ENCODE results near the gene BRD3.

The BRD3 gene

DNA sequence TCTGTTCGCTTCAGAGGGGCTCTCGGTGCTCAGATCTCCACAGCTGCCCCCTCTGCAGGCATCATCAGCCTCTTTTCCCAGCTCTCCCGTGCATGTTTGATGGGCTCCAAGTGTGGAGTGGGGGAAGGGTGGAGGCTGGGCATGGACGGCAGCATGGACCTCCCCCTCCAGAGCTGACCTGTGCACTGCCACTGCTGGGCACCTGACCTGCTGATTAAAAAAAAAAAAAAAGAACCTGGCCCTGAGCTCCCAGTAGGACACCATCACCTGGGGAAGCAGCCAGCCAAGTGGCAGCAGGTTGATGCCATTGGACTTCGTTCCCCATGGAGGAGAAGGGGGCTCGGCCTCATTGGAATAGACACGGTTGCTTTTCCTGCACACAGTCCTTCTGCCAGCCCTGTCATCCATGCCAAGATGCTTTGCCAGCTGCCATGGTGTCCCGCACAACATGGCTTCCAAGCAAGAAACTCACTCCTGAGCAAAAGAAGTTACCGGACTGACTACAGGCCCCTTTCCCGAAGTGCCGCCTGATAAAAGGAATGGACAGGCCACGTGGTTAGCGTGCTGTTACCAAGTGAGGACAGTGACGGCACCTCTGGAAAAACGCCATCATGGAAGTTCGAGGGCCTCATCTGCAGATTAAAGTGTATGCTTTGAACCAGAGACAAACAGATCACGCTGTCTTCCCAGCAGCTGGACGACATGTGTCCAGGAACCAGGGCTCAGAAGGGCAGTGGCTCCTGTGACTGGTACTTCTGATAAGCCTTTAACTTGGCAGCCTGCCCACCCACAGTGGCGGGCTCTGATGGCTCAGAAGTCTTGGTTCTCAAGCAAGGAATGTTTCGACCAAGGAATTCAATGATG lies 57.3 kb downstream of the BRD3 start:
- H3K4me2 ChIP-seq (ENCODE audit: low read depth, low read length, poor library complexity, severe bottlenecking): no peak overlapping the region
- no peak overlapping the region for H3K4me3 ChIP-seq (ENCODE audit: low read length, poor library complexity, severe bottlenecking)
- no peak overlapping the region for H2AFZ ChIP-seq (ENCODE audit: low read length)
- H3K79me2 ChIP-seq (ENCODE audit: insufficient read depth, low read length): no peaks in the 10 kb centered on the region
- no peaks in the 10 kb centered on the region for H3K4me1 ChIP-seq (ENCODE audit: insufficient read depth, low read length, poor library complexity, severe bottlenecking)
- no peaks in the 10 kb centered on the region for H3K27me3 ChIP-seq (ENCODE audit: insufficient read depth, low read length, poor library complexity, severe bottlenecking)
- H3K9me3 ChIP-seq (ENCODE audit: insufficient read depth, low read depth, low read length): peaks cover 5% of the 10 kb centered on the region; the same call in 1 of the 2 replicates
- no peaks in the 10 kb centered on the region for H3K36me3 ChIP-seq (ENCODE audit: insufficient read depth, low read length)
- H3K9ac ChIP-seq (ENCODE audit: low read depth, low read length, poor library complexity, severe bottlenecking): no peak overlapping the region
- TF ChIP-seq CTCF (conservative IDR thresholded peaks at IDR 0.05; ENCODE audit: low read length): no peak
- H3K9me2 ChIP-seq (replicated peaks; ENCODE audit: low read depth, low read length): no peaks in the 10 kb centered on the region
- no peaks in the 10 kb centered on the region for H3F3A ChIP-seq (ENCODE audit: low read depth)
- H4K20me1 ChIP-seq (ENCODE audit: insufficient read depth, low read length, poor library complexity, severe bottlenecking): no peaks in the 10 kb centered on the region

DNA sequence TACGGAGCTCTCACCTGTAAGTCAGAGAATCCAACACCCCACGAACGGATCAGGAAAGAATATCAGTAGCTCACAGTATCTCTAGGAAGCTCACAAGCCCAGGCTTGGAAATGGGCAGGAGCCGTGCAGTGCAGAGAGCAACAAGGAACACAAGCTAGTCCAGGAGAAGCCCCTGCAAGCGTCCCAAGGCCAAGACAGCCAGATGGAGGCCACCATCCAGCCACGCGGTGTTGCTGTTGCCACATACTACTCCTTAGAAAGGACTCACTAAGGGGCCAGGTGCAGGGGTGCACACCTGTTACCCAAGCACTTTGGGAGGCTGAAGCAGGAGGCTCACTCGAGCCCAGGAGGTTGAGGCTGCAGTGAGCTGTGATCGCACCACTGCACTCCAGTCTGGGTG lies 60.3 kb downstream of the BRD3 start:
- no peak overlapping the region for H2AFZ ChIP-seq (ENCODE audit: low read length)

DNA sequence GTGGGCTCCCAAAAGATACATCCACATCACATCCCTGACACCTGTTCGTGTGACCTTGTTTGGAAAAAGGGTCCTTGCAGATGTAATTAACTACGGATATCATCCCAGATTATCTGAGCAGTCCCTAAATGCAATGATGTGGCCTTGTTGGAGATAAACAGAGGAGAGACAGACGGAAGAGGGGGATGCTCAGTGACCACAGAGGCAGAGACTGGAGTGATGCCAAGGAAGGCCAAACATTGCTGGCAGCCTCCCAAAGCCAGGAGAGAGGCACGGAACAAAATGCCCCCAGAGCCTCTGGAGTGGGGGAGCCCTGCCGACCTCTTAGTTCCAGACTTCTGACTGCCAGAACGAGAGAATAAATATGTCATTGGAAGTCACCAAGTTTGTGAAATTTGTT lies 60.7 kb downstream of the BRD3 start:
- Histone ChIP-seq H3K79me2 (ENCODE audit: insufficient read depth, low read length) (no peaks in the 10 kb centered on the region), H3K9me2 (replicated peaks; ENCODE audit: low read depth, low read length) (no peaks in the 10 kb centered on the region), H4K20me1 (ENCODE audit: insufficient read depth, low read length, poor library complexity, severe bottlenecking) (no peaks in the 10 kb centered on the region), H3K27me3 (ENCODE audit: insufficient read depth, low read length, poor library complexity, severe bottlenecking) (no peaks in the 10 kb centered on the region), H3F3A (ENCODE audit: low read depth) (no peaks in the 10 kb centered on the region), H3K4me1 (ENCODE audit: insufficient read depth, low read length, poor library complexity, severe bottlenecking) (no peaks in the 10 kb centered on the region), H2AFZ (ENCODE audit: low read length) (no peak overlapping the region), H3K9ac (ENCODE audit: low read depth, low read length, poor library complexity, severe bottlenecking) (no peak overlapping the region), H3K36me3 (ENCODE audit: insufficient read depth, low read length) (no peaks in the 10 kb centered on the region), H3K4me3 (ENCODE audit: low read length, poor library complexity, severe bottlenecking) (no peak overlapping the region), H3K4me2 (ENCODE audit: low read depth, low read length, poor library complexity, severe bottlenecking) (no peak overlapping the region), H3K9me3 (ENCODE audit: insufficient read depth, low read depth, low read length) (peaks cover 5% of the 10 kb centered on the region; the same call in 1 of the 2 replicates)
- TF ChIP-seq CTCF (conservative IDR thresholded peaks at IDR 0.05; ENCODE audit: low read length) (no peak), EZH2phosphoT487 (IDR thresholded peaks at IDR 0.05; ENCODE audit: borderline replicate concordance) (no peak)

More for the DNA sequence above, 60.3 kb downstream of the BRD3 start:
- H3K4me1 ChIP-seq (ENCODE audit: insufficient read depth, low read length, poor library complexity, severe bottlenecking): no peaks in the 10 kb centered on the region
- peaks cover 5% of the 10 kb centered on the region; the same call in 1 of the 2 replicates for H3K9me3 ChIP-seq (ENCODE audit: insufficient read depth, low read depth, low read length)
- H3K9me2 ChIP-seq (replicated peaks; ENCODE audit: low read depth, low read length): no peaks in the 10 kb centered on the region
- H3K4me2 ChIP-seq (ENCODE audit: low read depth, low read length, poor library complexity, severe bottlenecking): no peak overlapping the region
- no peak for TF ChIP-seq CTCF (conservative IDR thresholded peaks at IDR 0.05; ENCODE audit: low read length)
- TF ChIP-seq EZH2phosphoT487 (IDR thresholded peaks at IDR 0.05; ENCODE audit: borderline replicate concordance): no peak
- H3K9ac ChIP-seq (ENCODE audit: low read depth, low read length, poor library complexity, severe bottlenecking): no peak overlapping the region
- H3K4me3 ChIP-seq (ENCODE audit: low read length, poor library complexity, severe bottlenecking): no peak overlapping the region
- H3K27me3 ChIP-seq (ENCODE audit: insufficient read depth, low read length, poor library complexity, severe bottlenecking): no peaks in the 10 kb centered on the region
- H3K79me2 ChIP-seq (ENCODE audit: insufficient read depth, low read length): no peaks in the 10 kb centered on the region
- H4K20me1 ChIP-seq (ENCODE audit: insufficient read depth, low read length, poor library complexity, severe bottlenecking): no peaks in the 10 kb centered on the region
- no peaks in the 10 kb centered on the region for H3F3A ChIP-seq (ENCODE audit: low read depth)
- H3K36me3 ChIP-seq (ENCODE audit: insufficient read depth, low read length): no peaks in the 10 kb centered on the region
